CD4-positive, CD25-positive, alpha-beta regulatory T cell (primary cell): ENCODE measurements around the gene TOX4. TPM values are rescaled to one million over a fixed set of nuclear protein-coding genes. Genes with fewer than 3 reads are reported as not detected.

ENCODE experiments used
- ATAC-seq, 2 donors: fragments of 150-1000 bp; cut with Tn5 transposase; one replicate each; pipeline ENCODE4 v1.10.0; 2021; ENCODE audit warnings: low read depth in 2 of 2, moderate number of reproducible peaks in 2 of 2, moderate library complexity in 1 of 2
- DNase-seq, 3 donors: peaks; one replicate each; pipeline versions ENCODE4 v3.0.0 to v3.0.0-alpha.2; 2012 to 2022; ENCODE audit warnings: mixed read lengths in 1 of 3
- H3K27ac ChIP-seq: one replicate; pipeline ENCODE4 v1.7.0; 2013; ENCODE audit warnings: mild to moderate bottlenecking, low read length; ENCODE audit not compliant: insufficient read depth, poor library complexity, severe bottlenecking
- H3K27me3 ChIP-seq: one replicate; pipeline ENCODE4 v1.7.0; 2013; ENCODE audit warnings: low read length; ENCODE audit not compliant: control insufficient read depth, insufficient read depth
- H3K36me3 ChIP-seq: one replicate; pipeline ENCODE4 v1.7.0; 2013; ENCODE audit warnings: mild to moderate bottlenecking, low read length, moderate library complexity; ENCODE audit not compliant: control insufficient read depth, insufficient read depth
- H3K4me1 ChIP-seq: 2 replicates; pipeline ENCODE4 v1.7.0; 2013; ENCODE audit warnings: mild to moderate bottlenecking, low read length; ENCODE audit not compliant: insufficient read depth, control insufficient read depth, poor library complexity, severe bottlenecking
- H3K4me3 ChIP-seq: one replicate; pipeline ENCODE4 v1.7.0; 2013; ENCODE audit warnings: low read depth, mild to moderate bottlenecking, low read length, moderate library complexity
- H3K9me3 ChIP-seq, 2 experiments: 1 replicate in 1 of 2; 2 replicates in 1 of 2; pipeline ENCODE4 v1.7.0; 2013; ENCODE audit warnings: low read length in 2 of 2, mild to moderate bottlenecking in 1 of 2, moderate library complexity in 1 of 2; ENCODE audit not compliant: control insufficient read depth in 2 of 2
- H3K27ac Mint-ChIP-seq, 3 donors: one replicate each; pipeline ENCODE4 v1.8.0; 2020 to 2022; ENCODE audit warnings: mild to moderate bottlenecking in 3 of 3, mixed read lengths in 3 of 3, moderate library complexity in 2 of 3
- H3K27me3 Mint-ChIP-seq: one replicate; pipeline ENCODE4 v1.8.0; 2022; ENCODE audit warnings: mild to moderate bottlenecking, mixed read lengths
- H3K36me3 Mint-ChIP-seq: one replicate; pipeline ENCODE4 v1.8.0; 2020; ENCODE audit warnings: mixed read lengths
- H3K4me1 Mint-ChIP-seq, 4 donors: one replicate each; pipeline ENCODE4 v1.8.0; 2020 to 2022; ENCODE audit warnings: mixed read lengths in 4 of 4, mild to moderate bottlenecking in 1 of 4
- H3K4me3 Mint-ChIP-seq, 4 donors: one replicate each; pipeline ENCODE4 v1.8.0; 2020 to 2022; ENCODE audit warnings: mild to moderate bottlenecking in 4 of 4, mixed read lengths in 4 of 4, moderate library complexity in 3 of 4
- H3K9me3 Mint-ChIP-seq, 7 donors: one replicate each; pipeline ENCODE4 v1.8.0; 2020 to 2022; ENCODE audit warnings: mixed read lengths in 7 of 7, mild to moderate bottlenecking in 3 of 7, moderate library complexity in 2 of 7
- polyA plus RNA-seq, 4 donors: library from polyadenylated mRNA; unstranded; fragments of 300-500 nt; fragmentation: Illumina TruSeq; gene quantifications; one replicate each; pipeline ENCODE4 v1.2.3, GENCODE V29; 2021
- total RNA-seq: library from RNA; stranded (reverse); gene quantifications from one replicate; pipeline ENCODE4 v1.2.3, GENCODE V29; 2022

Gene TOX4
- total and polyA plus RNA-seq, 5 donors from 2014 or later = 90.0 to 128 (median 99.1) TPM

- peaks cover 24 to 58% (median 41%) of the 10 kb centered on the region in 4 donors for H3K4me1 Mint-ChIP-seq
- H3K27ac ChIP-seq = no peak overlapping the region
- H3K9me3 Mint-ChIP-seq = peaks cover 0 to 5% (median 2%) of the 10 kb centered on the region in 7 donors
- no peak for DNase-seq
- H3K4me3 ChIP-seq = no peak overlapping the region
- H3K27me3 Mint-ChIP-seq = peaks cover 6% of the 10 kb centered on the region
- H3K27me3 ChIP-seq = no peaks in the 10 kb centered on the region
- H3K4me1 ChIP-seq = peaks cover 39% of the 10 kb centered on the region
- peaks cover 28% of the 10 kb centered on the region for H3K36me3 Mint-ChIP-seq
- no peak overlapping the region for H3K4me3 Mint-ChIP-seq
- ATAC-seq = no peak
- H3K9me3 ChIP-seq = no peaks in the 10 kb centered on the region
- peaks cover 26% of the 10 kb centered on the region for H3K36me3 ChIP-seq
- H3K27ac Mint-ChIP-seq = peak overlapping the region in 1 of 3 donors; percentile 79
These were observed 29.6 kb downstream of the TOX4 start for GRCh38 chr14:21506557-21506956.

- peaks cover 25 to 57% (median 45%) of the 10 kb centered on the region in 4 donors for H3K4me1 Mint-ChIP-seq
These were observed 32.6 kb downstream of the TOX4 start for GRCh38 chr14:21509432-21510143.

GRCh38 chr14:21510735-21511657, 34.0 kb downstream of the TOX4 start, which contains the start of gene METTL3:
METTL3 (minus strand) TSS chr14:21511340; CDS start chr14:21511223, 117 bp downstream.
- H3K4me1 Mint-ChIP-seq = peaks cover 14 to 47% (median 34%) of the 10 kb centered on the region in 4 donors
- ATAC-seq = peak; percentile 100

More at GRCh38 chr14:21509432-21510143, 32.6 kb downstream of the TOX4 start:
- Histone ChIP-seq H3K27ac (peak overlapping the region; percentile 49), H3K27me3 (no peaks in the 10 kb centered on the region), H3K4me1 (peaks cover 39% of the 10 kb centered on the region), H3K4me3 (peak overlapping the region; percentile 90), H3K36me3 (peaks cover 7% of the 10 kb centered on the region), H3K9me3 (no peaks in the 10 kb centered on the region)
- no peak for ATAC-seq
- Mint-ChIP-seq H3K36me3 (peaks cover 19% of the 10 kb centered on the region), H3K4me3 (peak overlapping the region; percentile 99 to 100 (median 99)), H3K9me3 (peaks cover 0 to 5% (median 2%) of the 10 kb centered on the region in 7 donors), H3K27ac (peak overlapping the region; percentile 67 to 100 (median 99)), H3K27me3 (peaks cover 8% of the 10 kb centered on the region)
- peak in 1 of 3 donors; percentile 26 for DNase-seq

GRCh38 chr14:21514341-21514740, 37.3 kb downstream of the TOX4 start:
- H3K36me3 ChIP-seq = no peaks in the 10 kb centered on the region
- Mint-ChIP-seq H3K27me3 (peaks cover 14% of the 10 kb centered on the region), H3K4me3 (no peak overlapping the region), H3K4me1 (peaks cover 14 to 22% (median 18%) of the 10 kb centered on the region in 4 donors), H3K9me3 (peaks cover 0 to 5% (median 0%) of the 10 kb centered on the region in 7 donors), H3K36me3 (peaks cover 5% of the 10 kb centered on the region), H3K27ac (no peak overlapping the region)
- no peak overlapping the region for H3K4me3 ChIP-seq
- H3K9me3 ChIP-seq = no peaks in the 10 kb centered on the region
- H3K27ac ChIP-seq = no peak overlapping the region
- no peaks in the 10 kb centered on the region for H3K27me3 ChIP-seq
- H3K4me1 ChIP-seq = peaks cover 16% of the 10 kb centered on the region
- DNase-seq (no peak), ATAC-seq (no peak)

More at GRCh38 chr14:21510735-21511657, 34.0 kb downstream of the TOX4 start, which contains the start of gene METTL3:
- Histone ChIP-seq H3K36me3 (peaks cover 7% of the 10 kb centered on the region), H3K4me3 (peak within 1 kb of the TSS; percentile 90), H3K4me1 (peaks cover 26% of the 10 kb centered on the region), H3K27ac (peak within 1 kb of the TSS; percentile 84), H3K9me3 (no peaks in the 10 kb centered on the region), H3K27me3 (no peaks in the 10 kb centered on the region)
- Mint-ChIP-seq H3K9me3 (peaks cover 0 to 5% (median 2%) of the 10 kb centered on the region in 7 donors), H3K36me3 (peaks cover 16% of the 10 kb centered on the region), H3K27me3 (peaks cover 8% of the 10 kb centered on the region), H3K4me3 (peak within 1 kb of the TSS; percentile 99 to 100 (median 99)), H3K27ac (peak within 1 kb of the TSS; percentile 99 to 100 (median 99))
- peak; percentile 92 to 98 (median 93) for DNase-seq

GRCh38 chr14:21518725-21519124, 41.7 kb downstream of the TOX4 start:
- H3K4me3 ChIP-seq = no peak overlapping the region
- H3K36me3 Mint-ChIP-seq = no peaks in the 10 kb centered on the region
- no peak overlapping the region for H3K4me3 Mint-ChIP-seq
- peaks cover 0 to 7% (median 0%) of the 10 kb centered on the region in 4 donors for H3K4me1 Mint-ChIP-seq
- H3K27me3 Mint-ChIP-seq = peaks cover 20% of the 10 kb centered on the region
- H3K4me1 ChIP-seq = no peaks in the 10 kb centered on the region
- no peaks in the 10 kb centered on the region for H3K36me3 ChIP-seq
- no peak overlapping the region for H3K27ac ChIP-seq
- H3K27me3 ChIP-seq = no peaks in the 10 kb centered on the region
- DNase-seq (no peak), ATAC-seq (no peak)
- no peak overlapping the region for H3K27ac Mint-ChIP-seq
- no peaks in the 10 kb centered on the region for H3K9me3 ChIP-seq
- H3K9me3 Mint-ChIP-seq = no peaks in the 10 kb centered on the region

- Histone ChIP-seq H3K4me3 (no peak overlapping the region), H3K4me1 (no peaks in the 10 kb centered on the region), H3K36me3 (no peaks in the 10 kb centered on the region), H3K9me3 (no peaks in the 10 kb centered on the region), H3K27ac (no peak overlapping the region), H3K27me3 (no peaks in the 10 kb centered on the region)
- no peaks in the 10 kb centered on the region for H3K9me3 Mint-ChIP-seq
- peaks cover 20% of the 10 kb centered on the region for H3K27me3 Mint-ChIP-seq
- no peak for DNase-seq
- H3K36me3 Mint-ChIP-seq = no peaks in the 10 kb centered on the region
- ATAC-seq = no peak
- H3K4me3 Mint-ChIP-seq = peak overlapping the region in 2 of 4 donors; percentile 23 to 56
- peaks cover 0 to 14% (median 0%) of the 10 kb centered on the region in 4 donors for H3K4me1 Mint-ChIP-seq
- no peak overlapping the region for H3K27ac Mint-ChIP-seq
These were observed 43.8 kb downstream of the TOX4 start for GRCh38 chr14:21520767-21521166.

- H3K4me3 Mint-ChIP-seq = peak overlapping the region in 1 of 4 donors; percentile 56
- H3K9me3 ChIP-seq = no peaks in the 10 kb centered on the region
- H3K4me1 ChIP-seq = peaks cover 2% of the 10 kb centered on the region
- H3K36me3 ChIP-seq = no peaks in the 10 kb centered on the region
- peaks cover 0 to 15% (median 0%) of the 10 kb centered on the region in 4 donors for H3K4me1 Mint-ChIP-seq
- H3K27ac Mint-ChIP-seq = no peak overlapping the region
- DNase-seq = no peak
- H3K27me3 Mint-ChIP-seq = peaks cover 20% of the 10 kb centered on the region
- H3K27ac ChIP-seq = no peak overlapping the region
- H3K4me3 ChIP-seq = no peak overlapping the region
- no peaks in the 10 kb centered on the region for H3K36me3 Mint-ChIP-seq
- H3K9me3 Mint-ChIP-seq = no peaks in the 10 kb centered on the region
- no peaks in the 10 kb centered on the region for H3K27me3 ChIP-seq
- no peak for ATAC-seq
These were observed 44.5 kb downstream of the TOX4 start for GRCh38 chr14:21521501-21521900.
